Prostate gland (tissue), 2 donors: ENCODE measurements around the gene CPNE1.

Experiments
- POLR2A ChIP-seq: fragments of 450-650 bp; IDR thresholded peaks from one replicate; pipeline ENCODE4 v1.6.1; 2016; ENCODE audit warnings: antibody characterized with exemption, mild to moderate bottlenecking
- TF ChIP-seq, protein P1 (sequence below), 4 experiments: fragments of 200-600 bp in 2 of 4; fragments of 450-650 bp in 2 of 4; sonication (generic) in 2 of 4; IDR thresholded peaks; 1 replicate in 3 of 4; 2 replicates in 1 of 4; pipeline ENCODE4 v1.5.1; 2016 to 2019; ENCODE audit warnings: antibody characterized with exemption in 4 of 4, mild to moderate bottlenecking in 2 of 4, moderate library complexity in 2 of 4

DNA sequence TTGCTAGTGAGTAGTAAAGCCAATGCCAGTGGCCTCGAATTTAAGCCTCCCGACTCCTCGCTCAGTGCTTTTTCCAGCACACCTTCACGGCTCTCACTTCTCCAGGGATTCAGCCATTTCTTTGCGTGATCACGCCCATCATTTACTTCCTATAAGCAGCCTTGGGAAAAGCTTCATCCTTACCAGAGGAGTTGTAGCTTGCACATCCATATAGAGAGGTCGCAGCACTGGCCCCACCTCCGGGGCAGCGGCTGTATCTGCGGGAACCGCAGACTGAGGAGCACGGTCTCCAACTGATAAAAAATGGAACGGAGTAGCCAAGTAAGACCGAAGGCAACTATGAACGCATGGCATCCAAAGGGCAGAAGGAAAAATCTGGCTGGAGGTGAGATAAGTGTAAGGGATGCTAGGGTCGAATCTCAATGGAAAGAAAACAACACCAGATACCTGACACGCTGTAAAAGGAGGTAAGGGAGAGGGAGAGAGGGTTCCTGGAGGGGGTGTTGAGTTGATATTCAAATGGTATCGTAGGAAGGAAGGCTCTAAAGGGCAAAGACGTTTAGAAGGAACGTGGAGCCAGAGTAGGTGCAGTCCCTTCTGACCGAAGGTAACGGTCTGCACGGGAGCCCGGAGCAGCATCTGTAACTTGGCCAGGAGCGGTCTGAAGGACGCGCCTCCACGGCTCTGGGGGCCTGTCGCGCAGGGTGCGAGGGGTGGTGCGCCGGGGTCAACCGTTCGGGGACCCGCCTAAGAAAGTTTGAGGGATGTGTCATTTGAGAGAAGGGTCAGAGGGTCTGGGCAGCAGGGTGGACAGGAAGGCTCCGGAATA, 33.8 kb upstream of the CPNE1 start:
- TF ChIP-seq, protein P1, sequence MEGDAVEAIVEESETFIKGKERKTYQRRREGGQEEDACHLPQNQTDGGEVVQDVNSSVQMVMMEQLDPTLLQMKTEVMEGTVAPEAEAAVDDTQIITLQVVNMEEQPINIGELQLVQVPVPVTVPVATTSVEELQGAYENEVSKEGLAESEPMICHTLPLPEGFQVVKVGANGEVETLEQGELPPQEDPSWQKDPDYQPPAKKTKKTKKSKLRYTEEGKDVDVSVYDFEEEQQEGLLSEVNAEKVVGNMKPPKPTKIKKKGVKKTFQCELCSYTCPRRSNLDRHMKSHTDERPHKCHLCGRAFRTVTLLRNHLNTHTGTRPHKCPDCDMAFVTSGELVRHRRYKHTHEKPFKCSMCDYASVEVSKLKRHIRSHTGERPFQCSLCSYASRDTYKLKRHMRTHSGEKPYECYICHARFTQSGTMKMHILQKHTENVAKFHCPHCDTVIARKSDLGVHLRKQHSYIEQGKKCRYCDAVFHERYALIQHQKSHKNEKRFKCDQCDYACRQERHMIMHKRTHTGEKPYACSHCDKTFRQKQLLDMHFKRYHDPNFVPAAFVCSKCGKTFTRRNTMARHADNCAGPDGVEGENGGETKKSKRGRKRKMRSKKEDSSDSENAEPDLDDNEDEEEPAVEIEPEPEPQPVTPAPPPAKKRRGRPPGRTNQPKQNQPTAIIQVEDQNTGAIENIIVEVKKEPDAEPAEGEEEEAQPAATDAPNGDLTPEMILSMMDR (IDR thresholded peaks at IDR 0.05), result no peak
- no peak for TF ChIP-seq POLR2A
